ENCODE results near the gene TBX1. TPM values are rescaled to one million over a fixed set of nuclear protein-coding genes. Genes with fewer than 3 reads are reported as not detected.

TBX1 gene
- total and polyA plus RNA-seq, 2 of the 13 experiments (the other 11 are each of a cell fraction or from before 2014, with no cell fraction given) = not detected

DNA sequence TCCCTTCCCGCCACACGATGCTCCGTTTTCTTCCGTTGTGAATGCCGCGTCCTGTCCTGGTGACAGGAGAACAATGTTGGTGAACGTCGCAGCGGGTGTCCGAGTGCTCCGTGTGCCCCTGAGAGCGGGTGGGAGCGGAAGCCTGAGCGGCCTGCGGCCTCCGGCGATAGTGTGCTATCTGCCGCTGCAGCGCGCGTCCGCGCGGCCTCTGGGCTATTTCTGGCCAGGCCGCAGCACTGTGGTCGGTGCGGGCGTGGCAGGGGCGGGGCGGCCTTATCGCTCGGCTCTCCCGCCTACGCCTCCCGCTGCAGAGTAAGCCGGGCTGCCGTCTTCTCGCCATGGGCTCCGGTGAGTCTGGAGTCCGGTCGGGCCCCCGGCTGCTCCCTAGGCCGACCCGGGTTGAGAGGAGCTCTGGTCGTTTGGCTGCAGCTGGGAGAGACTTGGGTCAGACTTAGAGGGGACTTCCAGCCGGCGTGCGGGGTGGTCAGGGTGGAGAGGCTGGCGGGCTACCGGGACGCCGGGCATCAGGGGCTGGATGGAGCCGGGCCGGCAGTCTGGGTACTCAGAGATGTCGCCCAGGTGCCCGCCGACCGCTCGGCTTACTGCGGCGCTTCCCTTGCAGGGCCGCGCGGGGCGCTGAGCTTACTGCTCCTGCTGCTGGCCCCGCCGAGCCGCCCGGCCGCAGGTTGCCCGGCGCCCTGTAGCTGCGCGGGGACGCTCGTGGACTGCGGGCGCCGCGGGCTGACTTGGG, 37.2 kb upstream of the TBX1 start, which contains the start of gene GP1BB (continued):
- TF ChIP-seq, protein P1, sequence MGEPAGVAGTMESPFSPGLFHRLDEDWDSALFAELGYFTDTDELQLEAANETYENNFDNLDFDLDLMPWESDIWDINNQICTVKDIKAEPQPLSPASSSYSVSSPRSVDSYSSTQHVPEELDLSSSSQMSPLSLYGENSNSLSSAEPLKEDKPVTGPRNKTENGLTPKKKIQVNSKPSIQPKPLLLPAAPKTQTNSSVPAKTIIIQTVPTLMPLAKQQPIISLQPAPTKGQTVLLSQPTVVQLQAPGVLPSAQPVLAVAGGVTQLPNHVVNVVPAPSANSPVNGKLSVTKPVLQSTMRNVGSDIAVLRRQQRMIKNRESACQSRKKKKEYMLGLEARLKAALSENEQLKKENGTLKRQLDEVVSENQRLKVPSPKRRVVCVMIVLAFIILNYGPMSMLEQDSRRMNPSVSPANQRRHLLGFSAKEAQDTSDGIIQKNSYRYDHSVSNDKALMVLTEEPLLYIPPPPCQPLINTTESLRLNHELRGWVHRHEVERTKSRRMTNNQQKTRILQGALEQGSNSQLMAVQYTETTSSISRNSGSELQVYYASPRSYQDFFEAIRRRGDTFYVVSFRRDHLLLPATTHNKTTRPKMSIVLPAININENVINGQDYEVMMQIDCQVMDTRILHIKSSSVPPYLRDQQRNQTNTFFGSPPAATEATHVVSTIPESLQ (CRISPR knock-in tag; conservative IDR thresholded peaks at IDR 0.05) = no peak
- TF ChIP-seq, protein P2, sequence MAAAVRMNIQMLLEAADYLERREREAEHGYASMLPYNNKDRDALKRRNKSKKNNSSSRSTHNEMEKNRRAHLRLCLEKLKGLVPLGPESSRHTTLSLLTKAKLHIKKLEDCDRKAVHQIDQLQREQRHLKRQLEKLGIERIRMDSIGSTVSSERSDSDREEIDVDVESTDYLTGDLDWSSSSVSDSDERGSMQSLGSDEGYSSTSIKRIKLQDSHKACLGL (CRISPR knock-in tag; IDR thresholded peaks at IDR 0.05) = peak; percentile 72; the same call in 1 of the 2 replicates
- TF ChIP-seq SUZ12 (IDR thresholded peaks at IDR 0.05; ENCODE audit: low read depth, low read length) (no peak), ZNF430 (CRISPR knock-in tag; IDR thresholded peaks at IDR 0.05) (0 out of 2 replicates have a peak, but pooled peaks have one; percentile 34), KDM3A (CRISPR knock-in tag; IDR thresholded peaks at IDR 0.05; ENCODE audit: low read depth) (peak; percentile 46; the same call in 1 of the 2 replicates), GZF1 (CRISPR knock-in tag; IDR thresholded peaks at IDR 0.05) (no peak), RFX1 (IDR thresholded peaks at IDR 0.05) (no peak), MEIS2 (CRISPR knock-in tag; IDR thresholded peaks at IDR 0.05) (0 out of 2 replicates have a peak, but pooled peaks have one; percentile 22), TEAD3 (CRISPR knock-in tag; optimal IDR thresholded peaks at IDR 0.05; ENCODE audit: borderline replicate concordance) (peak; percentile 8), ZFY (CRISPR knock-in tag; IDR thresholded peaks at IDR 0.05) (peak; percentile 81), ZNF317 (CRISPR knock-in tag; IDR thresholded peaks at IDR 0.05) (0 out of 2 replicates have a peak, but pooled peaks have one; percentile 48)
- TF ChIP-seq, protein P3, sequence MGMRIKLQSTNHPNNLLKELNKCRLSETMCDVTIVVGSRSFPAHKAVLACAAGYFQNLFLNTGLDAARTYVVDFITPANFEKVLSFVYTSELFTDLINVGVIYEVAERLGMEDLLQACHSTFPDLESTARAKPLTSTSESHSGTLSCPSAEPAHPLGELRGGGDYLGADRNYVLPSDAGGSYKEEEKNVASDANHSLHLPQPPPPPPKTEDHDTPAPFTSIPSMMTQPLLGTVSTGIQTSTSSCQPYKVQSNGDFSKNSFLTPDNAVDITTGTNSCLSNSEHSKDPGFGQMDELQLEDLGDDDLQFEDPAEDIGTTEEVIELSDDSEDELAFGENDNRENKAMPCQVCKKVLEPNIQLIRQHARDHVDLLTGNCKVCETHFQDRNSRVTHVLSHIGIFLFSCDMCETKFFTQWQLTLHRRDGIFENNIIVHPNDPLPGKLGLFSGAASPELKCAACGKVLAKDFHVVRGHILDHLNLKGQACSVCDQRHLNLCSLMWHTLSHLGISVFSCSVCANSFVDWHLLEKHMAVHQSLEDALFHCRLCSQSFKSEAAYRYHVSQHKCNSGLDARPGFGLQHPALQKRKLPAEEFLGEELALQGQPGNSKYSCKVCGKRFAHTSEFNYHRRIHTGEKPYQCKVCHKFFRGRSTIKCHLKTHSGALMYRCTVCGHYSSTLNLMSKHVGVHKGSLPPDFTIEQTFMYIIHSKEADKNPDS (CRISPR knock-in tag; IDR thresholded peaks at IDR 0.05) = no peak
- TF ChIP-seq, protein P4, sequence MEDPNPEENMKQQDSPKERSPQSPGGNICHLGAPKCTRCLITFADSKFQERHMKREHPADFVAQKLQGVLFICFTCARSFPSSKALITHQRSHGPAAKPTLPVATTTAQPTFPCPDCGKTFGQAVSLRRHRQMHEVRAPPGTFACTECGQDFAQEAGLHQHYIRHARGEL (CRISPR knock-in tag; IDR thresholded peaks at IDR 0.05) = 0 out of 2 replicates have a peak, but pooled peaks have one; percentile 62
- TF ChIP-seq, protein P5, sequence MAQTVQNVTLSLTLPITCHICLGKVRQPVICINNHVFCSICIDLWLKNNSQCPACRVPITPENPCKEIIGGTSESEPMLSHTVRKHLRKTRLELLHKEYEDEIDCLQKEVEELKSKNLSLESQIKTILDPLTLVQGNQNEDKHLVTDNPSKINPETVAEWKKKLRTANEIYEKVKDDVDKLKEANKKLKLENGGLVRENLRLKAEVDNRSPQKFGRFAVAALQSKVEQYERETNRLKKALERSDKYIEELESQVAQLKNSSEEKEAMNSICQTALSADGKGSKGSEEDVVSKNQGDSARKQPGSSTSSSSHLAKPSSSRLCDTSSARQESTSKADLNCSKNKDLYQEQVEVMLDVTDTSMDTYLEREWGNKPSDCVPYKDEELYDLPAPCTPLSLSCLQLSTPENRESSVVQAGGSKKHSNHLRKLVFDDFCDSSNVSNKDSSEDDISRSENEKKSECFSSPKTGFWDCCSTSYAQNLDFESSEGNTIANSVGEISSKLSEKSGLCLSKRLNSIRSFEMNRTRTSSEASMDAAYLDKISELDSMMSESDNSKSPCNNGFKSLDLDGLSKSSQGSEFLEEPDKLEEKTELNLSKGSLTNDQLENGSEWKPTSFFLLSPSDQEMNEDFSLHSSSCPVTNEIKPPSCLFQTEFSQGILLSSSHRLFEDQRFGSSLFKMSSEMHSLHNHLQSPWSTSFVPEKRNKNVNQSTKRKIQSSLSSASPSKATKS (CRISPR knock-in tag; IDR thresholded peaks at IDR 0.05) = no peak
- TF ChIP-seq, protein P6, sequence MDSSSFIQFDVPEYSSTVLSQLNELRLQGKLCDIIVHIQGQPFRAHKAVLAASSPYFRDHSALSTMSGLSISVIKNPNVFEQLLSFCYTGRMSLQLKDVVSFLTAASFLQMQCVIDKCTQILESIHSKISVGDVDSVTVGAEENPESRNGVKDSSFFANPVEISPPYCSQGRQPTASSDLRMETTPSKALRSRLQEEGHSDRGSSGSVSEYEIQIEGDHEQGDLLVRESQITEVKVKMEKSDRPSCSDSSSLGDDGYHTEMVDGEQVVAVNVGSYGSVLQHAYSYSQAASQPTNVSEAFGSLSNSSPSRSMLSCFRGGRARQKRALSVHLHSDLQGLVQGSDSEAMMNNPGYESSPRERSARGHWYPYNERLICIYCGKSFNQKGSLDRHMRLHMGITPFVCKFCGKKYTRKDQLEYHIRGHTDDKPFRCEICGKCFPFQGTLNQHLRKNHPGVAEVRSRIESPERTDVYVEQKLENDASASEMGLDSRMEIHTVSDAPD (CRISPR knock-in tag; IDR thresholded peaks at IDR 0.05) = 0 out of 2 replicates have a peak, but pooled peaks have one; percentile 33
- TF ChIP-seq, protein P7, sequence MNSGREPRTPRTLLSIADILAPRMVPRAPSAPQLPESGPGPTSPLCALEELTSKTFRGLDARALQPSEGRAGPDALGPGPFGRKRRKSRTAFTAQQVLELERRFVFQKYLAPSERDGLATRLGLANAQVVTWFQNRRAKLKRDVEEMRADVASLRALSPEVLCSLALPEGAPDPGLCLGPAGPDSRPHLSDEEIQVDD (CRISPR knock-in tag; IDR thresholded peaks at IDR 0.05; ENCODE audit: borderline replicate concordance) = peak; percentile 87; the same call in 1 of the 2 replicates
- TF ChIP-seq, protein P8, sequence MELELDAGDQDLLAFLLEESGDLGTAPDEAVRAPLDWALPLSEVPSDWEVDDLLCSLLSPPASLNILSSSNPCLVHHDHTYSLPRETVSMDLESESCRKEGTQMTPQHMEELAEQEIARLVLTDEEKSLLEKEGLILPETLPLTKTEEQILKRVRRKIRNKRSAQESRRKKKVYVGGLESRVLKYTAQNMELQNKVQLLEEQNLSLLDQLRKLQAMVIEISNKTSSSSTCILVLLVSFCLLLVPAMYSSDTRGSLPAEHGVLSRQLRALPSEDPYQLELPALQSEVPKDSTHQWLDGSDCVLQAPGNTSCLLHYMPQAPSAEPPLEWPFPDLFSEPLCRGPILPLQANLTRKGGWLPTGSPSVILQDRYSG (CRISPR knock-in tag; IDR thresholded peaks at IDR 0.05) = 0 out of 2 replicates have a peak, but pooled peaks have one; percentile 51
